ENCODE measurements around the gene ATXN1.

DNA sequence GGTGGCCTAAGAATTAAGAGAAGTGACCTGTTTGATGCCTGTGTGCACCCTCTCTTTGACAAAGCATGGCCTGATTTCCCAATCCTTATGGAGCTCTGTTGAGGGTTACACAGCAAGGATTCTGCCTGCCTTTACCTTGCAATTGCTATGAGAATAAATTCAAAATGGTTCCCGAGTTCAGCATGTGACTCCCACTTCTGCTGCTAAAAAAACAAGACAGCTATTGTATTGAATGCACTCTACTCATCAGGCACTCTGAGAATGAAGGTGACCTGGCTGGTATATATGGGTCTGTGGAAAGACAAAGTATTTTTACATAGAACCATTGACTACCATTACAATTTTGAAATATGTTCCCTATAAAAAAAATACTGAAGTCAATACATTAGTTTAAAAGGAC lies 190.3 kb downstream of the ATXN1 start:
- TF ChIP-seq CTCF (IDR thresholded peaks at IDR 0.05) (no peak), POLR2A (IDR thresholded peaks at IDR 0.05) (no peak)
